GM19455 (cell line): ENCODE results near the gene OR51E2.

Experiments used
- ATAC-seq: cut with Tn5 transposase; IDR thresholded peaks from one replicate; pipeline ENCODE4 v1.9.1; 2021; ENCODE audit not compliant: unreplicated experiment

The OR51E2 gene

GRCh38 chr11:4664183-4664582 lies 33.5 kb downstream of the OR51E2 start:
- ATAC-seq: no peak

GRCh38 chr11:4662876-4663275 lies 34.8 kb downstream of the OR51E2 start:
- ATAC-seq: no peak

GRCh38 chr11:4658629-4659445 lies 38.8 kb downstream of the OR51E2 start:
- ATAC-seq: no peak

- ATAC-seq: no peak
These were observed 42.9 kb downstream of the OR51E2 start for GRCh38 chr11:4654635-4655369.

GRCh38 chr11:4647766-4648165 lies 49.9 kb downstream of the OR51E2 start:
- ATAC-seq: no peak

GRCh38 chr11:4645974-4646373 lies 51.7 kb downstream of the OR51E2 start:
- no peak for ATAC-seq

- no peak for ATAC-seq
These were observed 53.4 kb downstream of the OR51E2 start for GRCh38 chr11:4644233-4644632.

GRCh38 chr11:4643682-4644081 lies 54.0 kb downstream of the OR51E2 start, which contains the start of gene OR51E1:
TSS of gene OR51E1 (plus strand) at chr11:4643982. CDS start at chr11:4652527, 8,545 bp downstream.
- no peak for ATAC-seq

- ATAC-seq: no peak
These were observed 54.6 kb downstream of the OR51E2 start for GRCh38 chr11:4643076-4643475.

- no peak for ATAC-seq
These were observed 55.6 kb downstream of the OR51E2 start for GRCh38 chr11:4642043-4642442.

- no peak for ATAC-seq
These were observed 56.2 kb downstream of the OR51E2 start for GRCh38 chr11:4641501-4641900.

GRCh38 chr11:4639931-4640330 lies 57.7 kb downstream of the OR51E2 start:
- no peak for ATAC-seq

- ATAC-seq: no peak
These were observed 60.0 kb downstream of the OR51E2 start for GRCh38 chr11:4637662-4638047.

- peak; percentile 96 for ATAC-seq
These were observed 60.5 kb downstream of the OR51E2 start, which contains the start of gene OR51D1 for GRCh38 chr11:4636962-4637661. TSS of gene OR51D1 (plus strand) at chr11:4637477. CDS start at chr11:4639791, 2,314 bp downstream.

- no peak for ATAC-seq
These were observed 61.5 kb downstream of the OR51E2 start for GRCh38 chr11:4636136-4636535.
